NT2/D1 (cell line): ENCODE results near the gene HRH3.

Experiments used
- SUZ12 ChIP-seq: IDR thresholded peaks from 2 replicates; pipeline ENCODE4 v1.6.1; 2011; ENCODE audit not compliant: insufficient read length, insufficient read depth; ENCODE audit errors: extremely low read depth
- YY1 ChIP-seq: IDR thresholded peaks from 2 replicates; pipeline ENCODE4 v1.6.1; 2011; ENCODE audit not compliant: insufficient read length, insufficient read depth
- ZNF274 ChIP-seq: IDR thresholded peaks from 2 replicates; pipeline ENCODE4 v1.6.1; 2011; ENCODE audit warnings: mild to moderate bottlenecking, low read depth, low read length

GRCh38 chr20:62208061-62208794, 11.8 kb downstream of the HRH3 start:
- TF ChIP-seq YY1 (no peak), SUZ12 (no peak), ZNF274 (no peak)
